PC-9 (cell line): ENCODE results near the gene STX8. TPM values are rescaled to one million over a fixed set of nuclear protein-coding genes. Genes with fewer than 3 reads are reported as not detected.

ENCODE experiments used
- BruUV-seq: library from RNA; stranded (reverse); fragments of 400-500 nt; replicated peaks from 2 replicates; lab custom pipeline; 2021; lab: Mats Ljungman, UMichigan
- CTCF ChIA-PET: fragments of 300-600 bp; sonication (Branson Sonifier 250); formaldehyde crosslinking; loops from one replicate; lab custom pipeline; 2022; ENCODE audit warnings: antibody characterized with exemption; lab: Charles Lee
- POLR2A ChIA-PET: fragments of 300-600 bp; sonication (Branson Sonifier 250); formaldehyde crosslinking; loops from one replicate; lab custom pipeline; 2022; ENCODE audit warnings: antibody characterized with exemption; ENCODE audit not compliant: unreplicated experiment; lab: Charles Lee
- DNase-seq, 2 experiments: peaks; one replicate each; pipeline versions ENCODE4 v3.0.0 to v3.0.0-alpha.2; 2015 to 2022; ENCODE audit warnings: mixed read lengths in 1 of 2
- H2AFZ ChIP-seq: fragments of 200-600 bp; sonication (generic); 2 replicates; pipeline ENCODE4 v1.8.1; 2017; ENCODE audit warnings: antibody characterized with exemption
- H3F3A ChIP-seq: fragments of 200-600 bp; sonication (generic); 2 replicates; pipeline ENCODE4 v1.8.1; 2017; ENCODE audit warnings: antibody characterized with exemption, mild to moderate bottlenecking, low read depth; ENCODE audit not compliant: insufficient read depth
- H3K27ac ChIP-seq: fragments of 200-600 bp; sonication (generic); 2 replicates; pipeline ENCODE4 v1.6.1; 2016; ENCODE audit warnings: mixed run types
- H3K27me3 ChIP-seq: fragments of 200-600 bp; sonication (generic); 2 replicates; pipeline ENCODE4 v1.6.1; 2016; ENCODE audit warnings: low read depth, mixed run types; ENCODE audit not compliant: insufficient read depth
- H3K36me3 ChIP-seq: fragments of 200-600 bp; sonication (generic); 2 replicates; pipeline ENCODE4 v1.6.1; 2016; ENCODE audit warnings: low read depth, mixed run types
- H3K4me1 ChIP-seq: fragments of 200-600 bp; sonication (generic); replicated peaks from 2 replicates; pipeline ENCODE4 v1.6.1; 2016; ENCODE audit warnings: mixed run types; ENCODE audit not compliant: insufficient read depth
- H3K4me2 ChIP-seq: fragments of 200-600 bp; sonication (generic); 2 replicates; pipeline ENCODE4 v1.6.1; 2017; ENCODE audit warnings: mixed run types
- H3K4me3 ChIP-seq: fragments of 200-600 bp; sonication (generic); 2 replicates; pipeline ENCODE4 v1.6.1; 2016; ENCODE audit warnings: mixed run types
- H3K79me2 ChIP-seq: fragments of 200-600 bp; sonication (generic); 2 replicates; pipeline ENCODE4 v1.6.1; 2017; ENCODE audit warnings: low read depth, mixed run types
- H3K9me2 ChIP-seq: fragments of 200-600 bp; sonication (generic); 2 replicates; pipeline ENCODE4 v1.8.1; 2017; ENCODE audit warnings: mild to moderate bottlenecking; ENCODE audit not compliant: insufficient read depth
- H3K9me3 ChIP-seq: fragments of 200-600 bp; sonication (generic); 2 replicates; pipeline ENCODE4 v1.8.1; 2016; ENCODE audit warnings: low read depth; ENCODE audit not compliant: insufficient read depth
- H4K20me1 ChIP-seq: fragments of 200-600 bp; sonication (generic); 2 replicates; pipeline ENCODE4 v1.8.1; 2017; ENCODE audit not compliant: insufficient read depth
- EZH2 ChIP-seq: fragments of 200-600 bp; sonication (generic); IDR thresholded peaks from 2 replicates; pipeline ENCODE4 v1.8.0; 2017; ENCODE audit warnings: antibody characterized with exemption, low read depth
- intact Hi-C: fragments of 100-400 bp; cut with micrococcal nuclease; formaldehyde crosslinking; loops from one replicate; pipeline ENCODE4 v1.10.0; 2022; ENCODE audit not compliant: unreplicated experiment
- total RNA-seq: library from RNA; stranded (reverse); gene quantifications from 2 replicates; pipeline ENCODE4 v1.2.3, GENCODE V29; 2021
- TF ChIP-seq, protein P1 (sequence below): fragments of 200-600 bp; sonication (generic); conservative IDR thresholded peaks from 2 replicates; pipeline ENCODE4 v1.6.1; 2017; ENCODE audit warnings: mixed run types, antibody characterized with exemption, mild to moderate bottlenecking, moderate library complexity

The STX8 gene
- total RNA-seq, 1 experiment from 2014 or later = 60.6 TPM

DNA sequence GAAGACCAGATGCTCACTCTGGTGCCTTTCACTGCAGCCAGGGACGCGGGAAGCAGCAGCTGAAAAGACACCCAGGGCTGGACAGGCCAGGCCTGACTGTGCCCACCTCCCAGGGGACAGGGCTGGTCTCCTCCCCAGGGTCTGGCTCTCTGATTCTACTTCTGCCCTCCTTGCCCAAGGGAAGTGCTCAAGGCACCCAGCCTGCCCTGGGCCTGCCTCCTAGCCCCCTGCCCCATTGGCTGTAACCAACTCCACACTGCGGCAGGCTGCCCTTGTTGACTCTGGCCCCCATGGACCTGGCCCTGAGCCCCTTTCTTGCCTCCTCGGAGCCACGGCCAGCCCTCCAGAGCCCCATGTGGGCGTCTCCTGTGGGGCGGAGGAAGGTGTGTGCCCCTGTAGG is 341.9 kb downstream of the STX8 start:
- DNase-seq = no peak
- H3K4me2 ChIP-seq = no peak overlapping the region
- TF ChIP-seq, protein P1, sequence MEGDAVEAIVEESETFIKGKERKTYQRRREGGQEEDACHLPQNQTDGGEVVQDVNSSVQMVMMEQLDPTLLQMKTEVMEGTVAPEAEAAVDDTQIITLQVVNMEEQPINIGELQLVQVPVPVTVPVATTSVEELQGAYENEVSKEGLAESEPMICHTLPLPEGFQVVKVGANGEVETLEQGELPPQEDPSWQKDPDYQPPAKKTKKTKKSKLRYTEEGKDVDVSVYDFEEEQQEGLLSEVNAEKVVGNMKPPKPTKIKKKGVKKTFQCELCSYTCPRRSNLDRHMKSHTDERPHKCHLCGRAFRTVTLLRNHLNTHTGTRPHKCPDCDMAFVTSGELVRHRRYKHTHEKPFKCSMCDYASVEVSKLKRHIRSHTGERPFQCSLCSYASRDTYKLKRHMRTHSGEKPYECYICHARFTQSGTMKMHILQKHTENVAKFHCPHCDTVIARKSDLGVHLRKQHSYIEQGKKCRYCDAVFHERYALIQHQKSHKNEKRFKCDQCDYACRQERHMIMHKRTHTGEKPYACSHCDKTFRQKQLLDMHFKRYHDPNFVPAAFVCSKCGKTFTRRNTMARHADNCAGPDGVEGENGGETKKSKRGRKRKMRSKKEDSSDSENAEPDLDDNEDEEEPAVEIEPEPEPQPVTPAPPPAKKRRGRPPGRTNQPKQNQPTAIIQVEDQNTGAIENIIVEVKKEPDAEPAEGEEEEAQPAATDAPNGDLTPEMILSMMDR = no peak
- TF ChIP-seq EZH2 = no peak
- H3K9me3 ChIP-seq = no peaks in the 10 kb centered on the region
- CTCF ChIA-PET = no interaction called here
- H4K20me1 ChIP-seq = no peaks in the 10 kb centered on the region
- H2AFZ ChIP-seq = no peak overlapping the region
- H3K79me2 ChIP-seq = no peaks in the 10 kb centered on the region
- no peaks in the 10 kb centered on the region for H3K4me1 ChIP-seq
- H3K27ac ChIP-seq = no peak overlapping the region
- no peaks in the 10 kb centered on the region for H3F3A ChIP-seq
- POLR2A ChIA-PET = no interaction called here
- H3K4me3 ChIP-seq = no peak overlapping the region
- intact Hi-C loops = no loop called here
- H3K36me3 ChIP-seq = no peaks in the 10 kb centered on the region
- no peaks in the 10 kb centered on the region for H3K27me3 ChIP-seq
- no TSS peak for BruUV-seq
- H3K9me2 ChIP-seq = no peaks in the 10 kb centered on the region

DNA sequence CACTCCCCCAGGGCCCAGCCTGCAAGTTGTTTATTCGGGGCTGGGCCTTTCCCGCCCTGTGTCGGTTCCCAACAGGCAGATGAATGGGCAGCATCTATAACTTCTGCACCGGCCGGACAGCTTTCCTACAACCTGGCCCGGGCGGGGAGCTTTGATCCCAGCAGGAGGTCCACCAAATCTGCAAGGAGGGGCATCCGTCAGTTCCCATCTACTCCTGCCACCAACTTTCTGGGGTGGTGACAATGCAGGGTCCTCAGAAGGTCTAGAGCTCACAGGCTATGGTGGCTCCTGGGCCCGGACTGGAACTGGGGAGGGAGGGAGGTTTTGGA is 342.4 kb downstream of the STX8 start:
- intact Hi-C loops = no loop called here
- no peaks in the 10 kb centered on the region for H3K9me2 ChIP-seq
- H3K9me3 ChIP-seq = no peaks in the 10 kb centered on the region
- H3F3A ChIP-seq = no peaks in the 10 kb centered on the region
- H3K79me2 ChIP-seq = no peaks in the 10 kb centered on the region
- H3K4me3 ChIP-seq = no peak overlapping the region
- no peaks in the 10 kb centered on the region for H3K27me3 ChIP-seq
- no peaks in the 10 kb centered on the region for H3K36me3 ChIP-seq
- no peak overlapping the region for H3K27ac ChIP-seq
- BruUV-seq = no TSS peak
- H4K20me1 ChIP-seq = no peaks in the 10 kb centered on the region
- no peaks in the 10 kb centered on the region for H3K4me1 ChIP-seq
- POLR2A ChIA-PET = no interaction called here
- CTCF ChIA-PET = no interaction called here
- H3K4me2 ChIP-seq = no peak overlapping the region
- TF ChIP-seq, protein P1 = no peak
- no peak for TF ChIP-seq EZH2
- no peak for DNase-seq
- H2AFZ ChIP-seq = no peak overlapping the region

DNA sequence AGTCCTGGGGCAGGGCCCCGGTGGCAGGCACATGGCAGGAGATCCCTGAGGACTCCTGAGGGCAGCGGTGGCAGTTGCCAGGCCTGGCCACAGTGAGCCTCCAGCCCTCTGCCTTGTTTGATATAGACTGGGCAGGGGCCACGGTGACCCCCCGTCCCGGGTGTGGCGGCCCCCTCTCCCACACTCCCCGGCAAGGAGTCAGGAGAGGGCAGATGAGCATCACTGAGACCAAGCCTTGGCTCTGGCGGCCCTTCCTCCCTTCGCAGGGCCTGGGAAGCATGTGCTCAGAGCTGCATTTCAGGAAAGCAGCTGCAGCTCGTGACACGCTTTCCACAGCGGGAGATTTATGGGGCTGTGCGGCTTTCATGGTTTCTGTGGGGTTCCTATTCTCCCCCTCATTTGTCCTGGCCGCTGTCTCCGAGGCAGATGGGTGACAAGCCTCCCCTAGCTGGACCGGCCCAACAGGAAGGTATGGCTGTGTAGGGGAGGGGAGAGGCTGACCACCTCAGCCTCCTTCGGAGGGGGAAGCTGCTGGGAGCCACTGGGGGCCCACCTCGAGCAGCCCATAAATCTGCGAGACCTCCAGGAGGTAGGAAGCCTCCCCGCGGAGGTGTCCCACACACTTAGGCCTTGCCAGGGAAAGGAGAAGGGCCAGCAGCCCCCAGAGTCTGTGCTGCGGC is 342.9 kb downstream of the STX8 start:
- no peaks in the 10 kb centered on the region for H3F3A ChIP-seq
- H3K9me3 ChIP-seq = no peaks in the 10 kb centered on the region
- DNase-seq = no peak
- H3K36me3 ChIP-seq = no peaks in the 10 kb centered on the region
- no peak overlapping the region for H2AFZ ChIP-seq
- no peaks in the 10 kb centered on the region for H3K27me3 ChIP-seq
- H3K4me2 ChIP-seq = no peak overlapping the region
- no peaks in the 10 kb centered on the region for H3K4me1 ChIP-seq
- POLR2A ChIA-PET = no interaction called here
- no peaks in the 10 kb centered on the region for H3K9me2 ChIP-seq
- H4K20me1 ChIP-seq = no peaks in the 10 kb centered on the region
- no TSS peak for BruUV-seq
- H3K27ac ChIP-seq = no peak overlapping the region
- no peak overlapping the region for H3K4me3 ChIP-seq
- intact Hi-C loops = no loop called here
- no peak for TF ChIP-seq EZH2
- TF ChIP-seq, protein P1 = no peak
- CTCF ChIA-PET = no interaction called here
- no peaks in the 10 kb centered on the region for H3K79me2 ChIP-seq
